G401 (cell line): ENCODE results near the gene CRYGA. TPM values are rescaled to one million over a fixed set of nuclear protein-coding genes. Genes with fewer than 3 reads are reported as not detected.

ENCODE experiments used
- DNase-seq: peaks from one replicate; pipeline ENCODE4 v3.0.0-alpha.2; 2015; ENCODE audit warnings: low spot score
- in situ Hi-C: cut with HindIII; loops from 2 replicates; pipeline ENCODE4 v1.10.0; 2016; ENCODE audit warnings: low sequenced_read_pairs, mixed read lengths
- total RNA-seq: library from RNA; depleted of rRNA; stranded (reverse); fragments of >200 nt; shearing (Covaris generic); gene quantifications from 2 replicates; pipeline ENCODE4 v1.2.3, GENCODE V29; 2014; rRNA removed

Gene CRYGA, protein sequence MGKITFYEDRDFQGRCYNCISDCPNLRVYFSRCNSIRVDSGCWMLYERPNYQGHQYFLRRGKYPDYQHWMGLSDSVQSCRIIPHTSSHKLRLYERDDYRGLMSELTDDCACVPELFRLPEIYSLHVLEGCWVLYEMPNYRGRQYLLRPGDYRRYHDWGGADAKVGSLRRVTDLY
- total RNA-seq = not detected in 2 replicates

DNA sequence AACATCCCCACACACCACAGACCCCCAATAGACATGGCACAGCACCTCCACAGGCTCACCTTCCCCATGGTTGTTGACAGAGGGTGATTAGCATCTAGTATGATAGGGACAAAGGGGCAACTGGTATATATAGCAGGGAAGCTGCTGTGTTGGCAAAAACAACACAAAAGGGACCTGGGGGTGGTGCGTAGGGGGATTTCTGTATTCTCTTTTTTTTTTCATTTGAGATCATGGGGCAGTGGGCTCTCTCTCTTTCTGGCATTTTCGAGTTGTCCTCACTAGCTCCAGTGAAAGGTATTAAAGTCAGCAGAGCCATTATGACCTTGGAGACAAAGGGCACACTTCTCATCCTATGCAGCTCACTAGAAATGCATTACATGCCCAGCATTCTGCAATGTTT, at the start of gene CRYGA:
CRYGA (minus strand) TSS at position 101 of the 400 bp plus-strand sequence; CDS start at position 68, 33 bp downstream.
- DNase-seq = no peak
- in situ Hi-C loops = no loop called here

GRCh38 chr2:208210688-208211451, 47.5 kb upstream of the CRYGA start:
- in situ Hi-C loops = no loop called here
- DNase-seq = peak; percentile 43

- in situ Hi-C loops = no loop called here
- DNase-seq = peak; percentile 13
Measured at GRCh38 chr2:208208335-208209085, 45.1 kb upstream of the CRYGA start.

DNA sequence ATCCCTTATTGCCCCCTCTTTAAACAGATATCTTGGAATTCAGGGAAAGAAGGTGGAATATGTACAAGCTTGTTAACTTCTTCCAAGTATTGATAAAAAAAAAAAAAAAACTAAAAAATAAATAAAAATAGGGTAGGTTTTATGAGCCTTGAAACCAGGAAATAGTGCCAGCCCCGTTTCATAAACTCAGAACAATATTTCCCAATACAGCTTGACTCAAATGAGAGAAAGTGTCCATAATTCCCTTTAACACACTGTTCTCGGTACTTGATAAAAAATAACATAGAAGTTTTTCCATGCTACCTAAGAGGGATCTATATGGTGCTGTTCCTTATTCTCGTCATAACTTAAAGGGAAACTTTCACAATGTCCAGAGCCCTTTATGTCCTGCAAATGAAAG, 44.4 kb upstream of the CRYGA start:
- in situ Hi-C loops = no loop called here
- no peak for DNase-seq

DNA sequence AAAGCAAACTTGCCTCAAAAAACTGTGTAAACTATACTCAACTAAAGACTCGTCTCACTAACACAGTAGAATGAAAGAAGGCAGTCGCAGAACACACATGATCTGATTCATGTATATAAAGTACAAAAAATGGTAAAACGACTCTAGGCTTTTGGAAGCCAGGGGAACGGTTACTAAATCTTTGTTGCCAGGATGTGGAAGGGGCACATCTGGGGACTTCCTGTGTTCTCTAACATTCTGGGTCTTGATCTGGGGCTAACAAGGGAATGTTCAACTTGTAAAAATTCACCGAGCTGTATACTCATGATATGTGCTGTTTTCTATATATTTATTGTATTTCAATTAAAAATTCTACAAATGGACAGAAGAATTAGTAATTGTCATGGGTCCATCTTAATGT, 40.8 kb upstream of the CRYGA start:
- DNase-seq = no peak

GRCh38 chr2:208195531-208195930, 32.1 kb upstream of the CRYGA start:
- in situ Hi-C loops = no loop called here
- DNase-seq = no peak

More for the DNA sequence above, 40.8 kb upstream of the CRYGA start:
- in situ Hi-C loops = no loop called here

- no peak for DNase-seq
- in situ Hi-C loops = no loop called here
Measured at GRCh38 chr2:208192611-208193236, 29.3 kb upstream of the CRYGA start.

DNA sequence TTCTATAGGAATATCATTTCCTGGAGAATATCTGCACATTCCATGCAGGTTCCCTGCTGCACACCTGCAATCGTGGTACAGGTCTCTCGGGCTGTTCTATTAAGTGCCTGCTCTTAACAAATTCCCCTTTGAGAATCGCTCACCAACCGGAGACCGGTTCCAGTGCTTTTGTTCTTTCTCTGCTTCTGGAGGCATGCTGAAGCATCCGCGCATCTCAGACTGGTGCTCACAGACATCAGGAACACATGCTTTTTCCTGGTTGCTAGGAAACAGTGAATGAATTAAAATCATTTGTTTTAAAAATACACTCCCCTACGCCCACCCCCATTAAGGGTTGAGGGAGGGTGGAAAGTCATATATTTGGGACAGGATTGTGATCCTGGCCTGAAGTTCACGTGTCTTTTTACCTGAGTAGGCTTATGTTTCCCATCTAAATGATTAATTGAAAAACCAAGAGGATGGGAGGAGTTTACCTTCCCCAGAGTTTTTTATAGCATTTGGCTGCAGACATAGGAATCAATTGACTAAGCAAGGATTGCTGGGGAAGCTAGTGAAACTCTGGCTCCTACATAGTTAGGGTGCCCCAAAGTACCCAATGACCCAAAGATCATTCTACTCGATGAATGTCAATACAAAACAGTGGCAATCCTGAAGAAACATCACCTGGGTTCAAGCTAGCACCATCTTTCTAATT, 26.6 kb upstream of the CRYGA start, which contains the start of gene C2orf80:
C2orf80 (minus strand) TSS at position 221 of the 694 bp plus-strand sequence. CDS start 3,044 bp downstream, outside the sequence.
- in situ Hi-C loops = no loop called here
- no peak for DNase-seq

DNA sequence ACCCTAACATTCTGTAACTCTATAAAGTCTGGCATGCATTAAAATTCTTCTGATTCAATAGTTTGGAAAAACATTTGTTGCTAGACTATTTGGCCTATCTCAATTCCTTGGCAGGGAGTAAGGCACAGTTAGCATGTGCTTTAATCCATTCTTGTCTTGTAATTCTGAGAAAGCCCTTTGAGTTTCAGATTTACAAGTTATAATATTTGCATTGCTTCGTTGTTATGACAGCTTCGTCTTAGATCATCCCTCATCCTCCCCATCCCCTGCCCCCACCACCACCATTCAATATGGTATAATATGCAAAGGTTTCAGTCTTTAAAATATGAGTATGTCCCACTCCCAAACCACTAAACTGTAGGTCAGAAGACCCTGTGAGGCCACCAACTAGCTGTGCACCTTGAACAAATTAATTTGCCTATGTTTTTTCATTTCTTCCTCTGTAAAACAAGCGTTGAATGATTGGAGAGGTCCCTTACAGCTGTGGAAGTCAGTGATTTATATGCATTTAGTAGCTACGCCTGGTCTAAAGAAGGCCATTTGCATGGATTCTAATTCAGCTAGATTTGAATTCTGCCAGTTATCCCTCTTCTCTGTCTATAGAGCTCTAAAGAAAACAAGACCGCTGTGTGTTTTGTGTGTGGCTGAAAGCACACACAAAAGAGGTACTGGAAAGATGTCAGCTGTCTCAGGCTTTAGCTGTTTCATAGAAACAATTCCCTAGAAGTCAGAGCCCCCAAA, 25.9 kb upstream of the CRYGA start:
- DNase-seq = no peak
- in situ Hi-C loops = no loop called here

GRCh38 chr2:208186893-208187292, 23.5 kb upstream of the CRYGA start:
- DNase-seq = no peak
- in situ Hi-C loops = no loop called here

DNA sequence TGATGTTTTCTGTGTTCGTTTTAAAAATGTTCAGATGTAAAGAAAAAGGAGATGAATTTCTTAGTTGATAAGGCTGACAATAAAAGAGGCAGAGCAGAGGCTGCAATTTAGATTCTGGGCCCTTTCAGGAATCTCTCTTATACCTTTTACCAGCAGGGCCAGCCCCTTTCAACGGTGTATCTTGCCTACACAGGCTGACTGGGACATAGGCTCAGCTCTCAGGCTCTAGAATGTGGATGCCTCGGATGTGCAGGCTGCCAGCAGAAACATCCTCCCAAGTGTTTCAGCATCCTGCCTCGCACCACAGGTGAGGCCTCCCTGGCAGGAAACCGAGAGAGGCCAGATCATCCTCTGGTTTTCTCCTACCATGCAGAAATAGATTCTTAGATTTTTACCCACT, 23.1 kb upstream of the CRYGA start:
- in situ Hi-C loops = no loop called here
- no peak for DNase-seq

GRCh38 chr2:208183972-208184705, 20.8 kb upstream of the CRYGA start:
- no peak for DNase-seq
- in situ Hi-C loops = no loop called here

- in situ Hi-C loops = no loop called here
- no peak for DNase-seq
Measured at GRCh38 chr2:208183526-208183925, 20.1 kb upstream of the CRYGA start.

DNA sequence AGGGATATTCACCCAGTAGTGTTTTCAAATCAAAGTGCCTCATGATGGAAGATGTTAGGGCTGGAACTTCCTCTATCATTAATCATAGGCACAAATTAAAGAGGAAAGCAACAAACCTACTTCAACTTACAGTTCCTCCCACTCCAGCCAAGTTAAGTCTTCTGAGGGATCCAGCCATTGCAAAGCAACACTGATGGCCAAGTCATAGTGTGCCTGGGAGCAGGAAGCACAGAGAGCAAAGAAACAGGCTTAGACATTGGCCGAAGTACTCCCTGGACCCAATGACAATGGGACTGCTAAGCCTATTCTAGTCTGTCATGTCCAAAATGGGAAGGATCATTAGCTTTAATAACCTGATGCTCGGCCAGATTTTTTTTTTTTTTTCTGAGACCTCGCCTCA, 19.4 kb upstream of the CRYGA start:
- DNase-seq = peak; percentile 15
- in situ Hi-C loops = no loop called here

DNA sequence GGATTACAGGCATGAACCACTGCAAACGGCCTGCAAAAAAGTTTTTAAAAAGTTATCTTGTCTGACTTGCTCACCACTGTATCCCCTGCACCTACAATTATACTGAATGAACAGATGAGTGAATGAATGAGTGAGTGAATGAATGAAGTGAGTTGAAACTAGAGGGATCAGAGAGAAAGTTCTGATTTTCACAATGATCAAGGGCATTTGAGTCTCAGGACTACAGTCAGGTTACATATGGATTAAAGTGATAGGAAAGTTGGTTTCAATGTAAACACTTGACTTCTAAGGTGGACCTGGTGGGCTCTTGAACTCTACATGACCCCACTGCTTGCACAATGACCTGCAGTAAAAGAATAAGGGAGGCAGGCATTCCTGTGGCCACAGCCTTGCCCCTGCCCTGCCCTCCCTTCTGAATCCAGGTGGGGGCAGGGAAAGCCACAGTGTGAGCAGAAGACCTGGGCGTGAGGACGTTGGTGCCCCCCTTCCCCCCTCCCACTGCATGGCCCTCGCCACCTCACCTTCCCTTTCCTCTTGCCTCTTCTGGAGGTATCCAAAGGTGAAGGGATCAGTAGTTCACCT, 15.7 kb upstream of the CRYGA start:
- in situ Hi-C loops = no loop called here
- DNase-seq = no peak

GRCh38 chr2:208175840-208176153, 12.4 kb upstream of the CRYGA start:
- DNase-seq = no peak
- in situ Hi-C loops = no loop called here

- in situ Hi-C loops = no loop called here
- DNase-seq = peak; percentile 81
Measured at GRCh38 chr2:208175069-208175839, 11.9 kb upstream of the CRYGA start.
